Mammary microvascular endothelial cell (primary cell): Measurements from ENCODE around the gene NBR1. TPM values are rescaled to one million over a fixed set of nuclear protein-coding genes. Genes with fewer than 3 reads are reported as not detected.

Source experiments
- total RNA-seq: library from RNA; depleted of rRNA; stranded (reverse); fragments of >200 nt; gene quantifications from 2 replicates; pipeline ENCODE4 v1.2.3, GENCODE V29; 2015

The NBR1 gene
- total RNA-seq, result 51.3 and 60.7 TPM in 2 replicates

DNA sequence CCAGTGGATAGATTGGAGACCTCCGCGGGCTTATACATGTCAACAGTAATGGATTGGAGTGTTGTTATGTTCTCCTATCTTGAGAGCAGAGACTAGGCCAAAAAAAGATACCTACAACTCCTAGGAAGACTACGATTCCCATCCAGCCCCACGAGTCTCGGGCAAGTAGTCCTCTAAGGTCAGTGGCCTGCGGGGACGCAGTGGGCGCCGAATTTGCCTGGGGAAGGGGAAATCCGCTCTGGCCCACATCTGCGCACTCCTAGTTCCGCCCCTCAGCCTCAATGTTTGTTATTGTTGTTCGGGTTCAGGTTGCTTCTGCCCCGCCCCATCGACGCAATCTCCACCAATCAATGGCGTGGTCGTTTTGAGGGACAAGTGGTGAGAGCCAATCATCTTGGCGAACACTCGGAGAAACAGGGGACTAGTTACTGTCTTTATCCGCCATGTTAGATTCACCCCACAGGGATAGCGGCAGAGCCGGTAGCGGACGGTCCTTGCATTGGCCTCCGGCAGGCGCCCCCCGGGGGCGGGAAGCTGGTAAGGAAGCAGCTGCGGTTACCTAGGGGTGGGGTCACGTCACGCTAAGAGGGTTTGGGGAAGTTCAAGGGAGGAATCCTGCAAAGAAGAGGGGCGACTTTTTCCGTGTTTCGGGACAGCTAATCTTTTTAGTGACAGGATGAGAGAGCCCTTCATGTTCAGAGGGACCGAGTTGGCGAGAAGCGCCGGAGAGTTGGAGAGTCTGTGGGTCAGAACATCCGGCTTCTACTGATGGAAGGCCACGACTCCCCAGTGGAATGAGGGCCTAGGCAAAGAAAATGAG lies at the start of gene NBR1:
Gene NBR1 (plus strand): TSS at position 449 of the 820 bp plus-strand sequence. CDS start 4,586 bp downstream, outside the sequence.

DNA sequence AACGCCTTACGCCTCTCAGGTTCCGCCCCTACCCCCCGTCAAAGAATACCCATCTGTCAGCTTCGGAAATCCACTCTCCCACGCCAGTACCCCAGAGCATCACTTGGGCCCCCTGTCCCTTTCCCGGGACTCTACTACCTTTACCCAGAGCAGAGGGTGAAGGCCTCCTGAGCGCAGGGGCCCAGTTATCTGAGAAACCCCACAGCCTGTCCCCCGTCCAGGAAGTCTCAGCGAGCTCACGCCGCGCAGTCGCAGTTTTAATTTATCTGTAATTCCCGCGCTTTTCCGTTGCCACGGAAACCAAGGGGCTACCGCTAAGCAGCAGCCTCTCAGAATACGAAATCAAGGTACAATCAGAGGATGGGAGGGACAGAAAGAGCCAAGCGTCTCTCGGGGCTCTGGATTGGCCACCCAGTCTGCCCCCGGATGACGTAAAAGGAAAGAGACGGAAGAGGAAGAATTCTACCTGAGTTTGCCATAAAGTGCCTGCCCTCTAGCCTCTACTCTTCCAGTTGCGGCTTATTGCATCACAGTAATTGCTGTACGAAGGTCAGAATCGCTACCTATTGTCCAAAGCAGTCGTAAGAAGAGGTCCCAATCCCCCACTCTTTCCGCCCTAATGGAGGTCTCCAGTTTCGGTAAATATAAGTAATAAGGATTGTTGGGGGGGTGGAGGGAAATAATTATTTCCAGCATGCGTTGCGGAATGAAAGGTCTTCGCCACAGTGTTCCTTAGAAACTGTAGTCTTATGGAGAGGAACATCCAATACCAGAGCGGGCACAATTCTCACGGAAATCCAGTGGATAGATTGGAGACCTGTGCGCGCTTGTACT lies 45.7 kb upstream of the NBR1 start, which contains the start of gene BRCA1:
Gene BRCA1 (minus strand): TSS at position 232 of the 834 bp plus-strand sequence. CDS start 1,268 bp downstream, outside the sequence.

DNA sequence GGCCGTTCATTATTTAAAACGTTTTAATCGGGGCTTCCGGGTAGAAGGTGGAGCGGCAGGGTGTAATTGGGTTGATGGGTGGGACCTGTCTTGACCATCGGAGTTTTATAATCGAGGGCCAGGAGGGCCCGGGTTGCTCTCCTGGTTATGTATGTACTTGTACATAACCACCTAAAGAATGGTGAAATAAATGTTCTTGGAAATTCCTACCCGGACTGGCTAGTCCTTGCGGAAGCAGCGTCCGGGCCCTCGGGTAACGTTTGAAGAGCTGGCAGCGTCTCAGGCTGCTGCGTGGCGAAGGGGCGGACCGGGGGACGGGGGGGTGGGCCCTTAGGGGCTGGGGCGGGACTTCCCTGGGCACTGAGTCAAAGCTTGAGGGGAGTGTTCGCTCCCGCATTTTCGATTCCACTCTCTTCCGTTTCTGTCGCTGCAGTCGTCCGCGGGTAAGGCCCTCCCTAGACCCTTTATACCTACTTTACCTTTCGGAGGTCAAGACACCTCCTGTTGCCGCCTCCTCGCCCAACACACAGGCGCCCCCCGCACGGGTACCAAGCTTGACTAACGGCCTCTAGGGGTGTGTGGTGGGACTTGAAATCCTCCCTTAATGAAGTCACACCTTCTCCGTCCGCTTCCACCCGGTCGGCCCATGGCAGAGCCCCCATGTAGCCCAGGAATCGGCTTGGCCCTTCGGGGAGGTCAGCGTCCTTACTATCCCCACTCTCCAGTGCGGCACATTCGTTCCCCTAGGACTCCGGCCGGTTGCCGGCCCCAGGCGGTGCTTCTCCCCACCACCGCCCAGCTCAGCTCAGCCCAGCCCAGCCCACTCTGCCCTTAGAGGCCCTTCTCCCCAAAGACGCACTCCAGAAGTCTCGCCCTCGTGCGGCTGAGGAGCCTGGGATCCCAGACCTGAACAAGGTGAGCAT lies 40.7 kb downstream of the NBR1 start, which contains the start of gene TMEM106A:
Gene TMEM106A (plus strand): TSS at position 396 of the 923 bp plus-strand sequence. CDS start 1,167 bp downstream, outside the sequence.

GRCh38 chr17:43228020-43228782 lies 57.2 kb downstream of the NBR1 start, which contains the start of gene CCDC200:
CCDC200 (minus strand) TSS chr17:43228623; CDS start chr17:43228554, 69 bp downstream.

GRCh38 chr17:43233877-43234276 lies 62.9 kb downstream of the NBR1 start, which contains the start of gene RNU2-1:
RNU2-1 (minus strand) TSS chr17:43233977.

Other genes starting within 250 kb of the NBR1 start
- 24.7 and 41.7 TPM in 2 replicates for gene AARSD1, start 206.8 kb upstream of the NBR1 start, total RNA-seq
- gene PTGES3L, start 191.1 kb upstream of the NBR1 start, total RNA-seq, result not detected in 2 replicates
- 8.6 and 10.1 TPM in 2 replicates for gene RUNDC1, start 190.6 kb upstream of the NBR1 start, total RNA-seq
- gene RPL27, start 172.8 kb upstream of the NBR1 start, total RNA-seq, result 1,175 and 1,267 TPM in 2 replicates
- gene IFI35, start 164.4 kb upstream of the NBR1 start, total RNA-seq, result 93.7 and 97.2 TPM in 2 replicates
- 810 and 880 TPM in 2 replicates for gene VAT1, start 148.8 kb upstream of the NBR1 start, total RNA-seq
- gene RND2, start 146.0 kb upstream of the NBR1 start, total RNA-seq, result under 0.01 and 0.20 TPM in 2 replicates
- gene BRCA1, start 45.9 kb upstream of the NBR1 start, total RNA-seq, result 27.7 and 31.8 TPM in 2 replicates
- 5.5 and 6.4 TPM in 2 replicates for gene TMEM106A, start 40.7 kb downstream of the NBR1 start, total RNA-seq
- gene CCDC200, start 57.4 kb downstream of the NBR1 start, total RNA-seq, result not detected in 2 replicates
- not detected in 2 replicates for gene RNU2-1, start 62.8 kb downstream of the NBR1 start, total RNA-seq
- 1.4 and 1.6 TPM in 2 replicates for gene ARL4D, start 227.8 kb downstream of the NBR1 start, total RNA-seq